B cell (primary cell): Measurements from ENCODE around the gene SLC2A13. TPM values are rescaled to one million over a fixed set of nuclear protein-coding genes. Genes with fewer than 3 reads are reported as not detected.

Experiments used
- ATAC-seq: fragments of 200-7000 bp; cut with Tn5 transposase; one replicate; pipeline ENCODE4 v1.10.0; 2021; ENCODE audit warnings: low read depth, mild to moderate bottlenecking, moderate number of reproducible peaks, moderate library complexity
- CTCF ChIA-PET: fragments of 350-600 bp; sonication (Branson Sonifier 250); formaldehyde crosslinking; loops from one replicate; lab custom pipeline; 2021; ENCODE audit warnings: antibody characterized with exemption, inconsistent platforms; lab: Charles Lee
- POLR2A ChIA-PET: fragments of 350-600 bp; sonication (Branson Sonifier 250); formaldehyde crosslinking; loops from one replicate; lab custom pipeline; 2021; ENCODE audit warnings: antibody characterized with exemption; lab: Charles Lee
- DNase-seq: peaks from one replicate; pipeline ENCODE4 v3.0.0; 2013
- H2AFZ ChIP-seq: 2 replicates; pipeline ENCODE4 v1.6.1; 2012; ENCODE audit warnings: mild to moderate bottlenecking, low read depth, low read length; ENCODE audit not compliant: insufficient read depth, poor library complexity, severe bottlenecking
- H3K27ac ChIP-seq, 2 donors: 1 replicate in 1 of 2; 2 replicates in 1 of 2; pipeline ENCODE4 v1.5.1; 2012 to 2013; ENCODE audit warnings: low read length in 2 of 2, mild to moderate bottlenecking in 2 of 2, moderate library complexity in 1 of 2
- H3K27me3 ChIP-seq, 4 experiments: fragments of 200-600 bp in 1 of 4; sonication (generic) in 1 of 4; replicated peaks in 1 of 4; 1 replicate in 2 of 4; 2 replicates in 2 of 4; pipeline versions ENCODE4 v1.6.1 to v1.7.0; 2013 to 2016; ENCODE audit warnings: low read length in 3 of 4, mild to moderate bottlenecking in 2 of 4, mixed read lengths in 1 of 4, moderate library complexity in 1 of 4; ENCODE audit not compliant: insufficient read depth in 4 of 4, control insufficient read depth in 3 of 4; ENCODE audit errors: control extremely low read depth in 1 of 4
- H3K36me3 ChIP-seq, 2 experiments: replicated peaks in 1 of 2; 1 replicate in 1 of 2; 2 replicates in 1 of 2; pipeline versions ENCODE4 v1.6.1 to v1.7.1; 2013; ENCODE audit warnings: low read length in 1 of 2; ENCODE audit not compliant: insufficient read depth in 2 of 2, control insufficient read depth in 1 of 2; ENCODE audit errors: control extremely low read depth in 1 of 2, extremely low read depth in 1 of 2
- H3K4me1 ChIP-seq, 2 donors: fragments of 200-600 bp in 1 of 2; sonication (generic) in 1 of 2; 1 replicate in 1 of 2; 2 replicates in 1 of 2; pipeline versions ENCODE4 v1.5.1 to v1.6.1; 2013 to 2017; ENCODE audit warnings: low read length in 2 of 2; ENCODE audit not compliant: control insufficient read depth in 2 of 2, insufficient read depth in 2 of 2
- H3K4me2 ChIP-seq: replicated peaks from 2 replicates; pipeline ENCODE3; 2012; ENCODE audit warnings: mild to moderate bottlenecking, low read depth, low read length; ENCODE audit not compliant: poor library complexity, severe bottlenecking
- H3K4me3 ChIP-seq, 5 experiments: fragments of 200-600 bp in 1 of 5; sonication (generic) in 1 of 5; 1 replicate in 3 of 5; 2 replicates in 2 of 5; pipeline versions ENCODE4 v1.5.1 to v1.7.0; 2011 to 2016; ENCODE audit warnings: low read length in 4 of 5, mild to moderate bottlenecking in 4 of 5, low read depth in 2 of 5, control low read depth in 1 of 5, moderate library complexity in 1 of 5; ENCODE audit not compliant: insufficient read depth in 1 of 5; ENCODE audit errors: control extremely low read depth in 1 of 5, extremely low read depth in 1 of 5
- H3K79me2 ChIP-seq: fragments of 200-600 bp; sonication (generic); one replicate; pipeline ENCODE4 v1.6.0; 2016; ENCODE audit warnings: low read length; ENCODE audit not compliant: control insufficient read depth, insufficient read depth
- H3K9ac ChIP-seq: fragments of 200-600 bp; sonication (generic); 2 replicates; pipeline ENCODE4 v1.6.1; 2017; ENCODE audit warnings: mild to moderate bottlenecking, low read length, moderate library complexity
- H3K9me3 ChIP-seq, 3 donors: one replicate each; pipeline versions ENCODE4 v1.6.1 to v1.7.1; 2013; ENCODE audit warnings: low read length in 2 of 3; ENCODE audit not compliant: control insufficient read depth in 2 of 3, insufficient read depth in 1 of 3; ENCODE audit errors: control extremely low read depth in 1 of 3
- H4K20me1 ChIP-seq: 2 replicates; pipeline ENCODE4 v1.6.0; 2012; ENCODE audit warnings: mild to moderate bottlenecking, low read length; ENCODE audit not compliant: insufficient read depth, control insufficient read depth, poor library complexity, severe bottlenecking
- H3K27ac Mint-ChIP-seq: one replicate; pipeline ENCODE4 v1.8.0; 2021; ENCODE audit warnings: mixed read lengths
- H3K27me3 Mint-ChIP-seq: one replicate; pipeline ENCODE4 v1.8.0; 2021; ENCODE audit warnings: mixed read lengths
- H3K4me1 Mint-ChIP-seq: one replicate; pipeline ENCODE4 v1.8.0; 2021; ENCODE audit warnings: mixed read lengths
- H3K4me3 Mint-ChIP-seq: one replicate; pipeline ENCODE4 v1.8.0; 2021; ENCODE audit warnings: mixed read lengths
- H3K9me3 Mint-ChIP-seq: one replicate; pipeline ENCODE4 v1.8.0; 2022; ENCODE audit warnings: mixed read lengths; ENCODE audit not compliant: insufficient read depth
- EZH2 ChIP-seq: IDR thresholded peaks from 2 replicates; pipeline ENCODE4 v1.6.1; 2012; ENCODE audit warnings: borderline replicate concordance, low read depth, mild to moderate bottlenecking, moderate library complexity, low read length; ENCODE audit not compliant: insufficient read depth, poor library complexity, severe bottlenecking
- WGBS: methylation state at CpG from one replicate; pipeline ENCODE4 v1.1.5; 2013; ENCODE audit warnings: missing lambda C conversion rate; ENCODE audit not compliant: insufficient coverage; 5-methylcytosine and 5-hydroxymethylcytosine counted together
- intact Hi-C: fragments of 100-400 bp; cut with micrococcal nuclease; formaldehyde crosslinking; loops from one replicate; pipeline ENCODE4 v1.10.0; 2022
- polyA plus RNA-seq: library from polyadenylated mRNA; depleted of rRNA; stranded (reverse); fragments of >200 nt; gene quantifications from 2 replicates; pipeline ENCODE4 v1.2.3, GENCODE V29; 2012
- total RNA-seq, 2 donors: library from RNA; stranded (reverse); fragments of 120-200 nt in 1 of 2; gene quantifications; 1 replicate in 1 of 2; 2 replicates in 1 of 2; pipeline versions ENCODE4 v1.2.3 to v1.2.4, GENCODE V29; 2013 to 2022
- TF ChIP-seq, protein P1 (sequence below): fragments of 200-600 bp; IDR thresholded peaks from one replicate; pipeline ENCODE4 v1.8.0; 2022; ENCODE audit warnings: antibody characterized with exemption, mild to moderate bottlenecking

The SLC2A13 gene
- total and polyA plus RNA-seq, 2 donors (not counting 1 experiment from before 2014, with no cell fraction given) = 2.1 to 8.6 TPM

DNA sequence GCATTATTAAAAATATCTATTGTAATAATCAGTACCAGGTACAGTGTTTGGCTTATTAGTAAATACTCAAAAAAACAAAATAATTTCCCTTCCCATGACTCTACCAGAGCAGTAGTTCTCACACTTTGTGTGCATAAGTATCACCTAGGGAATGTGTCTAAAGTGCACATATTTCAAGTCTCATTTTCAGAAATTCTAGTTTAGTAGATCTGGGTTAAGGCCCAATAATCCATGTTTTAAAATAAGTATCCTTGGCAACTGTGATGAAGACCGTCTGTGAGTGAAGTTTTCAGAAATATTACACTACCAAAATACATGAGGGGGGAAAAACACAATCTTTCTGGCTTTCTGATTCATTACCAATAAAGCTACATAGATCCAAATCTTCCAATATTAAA lies 237.6 kb downstream of the SLC2A13 start:
- TF ChIP-seq EZH2 = no peak
- TF ChIP-seq, protein P1, sequence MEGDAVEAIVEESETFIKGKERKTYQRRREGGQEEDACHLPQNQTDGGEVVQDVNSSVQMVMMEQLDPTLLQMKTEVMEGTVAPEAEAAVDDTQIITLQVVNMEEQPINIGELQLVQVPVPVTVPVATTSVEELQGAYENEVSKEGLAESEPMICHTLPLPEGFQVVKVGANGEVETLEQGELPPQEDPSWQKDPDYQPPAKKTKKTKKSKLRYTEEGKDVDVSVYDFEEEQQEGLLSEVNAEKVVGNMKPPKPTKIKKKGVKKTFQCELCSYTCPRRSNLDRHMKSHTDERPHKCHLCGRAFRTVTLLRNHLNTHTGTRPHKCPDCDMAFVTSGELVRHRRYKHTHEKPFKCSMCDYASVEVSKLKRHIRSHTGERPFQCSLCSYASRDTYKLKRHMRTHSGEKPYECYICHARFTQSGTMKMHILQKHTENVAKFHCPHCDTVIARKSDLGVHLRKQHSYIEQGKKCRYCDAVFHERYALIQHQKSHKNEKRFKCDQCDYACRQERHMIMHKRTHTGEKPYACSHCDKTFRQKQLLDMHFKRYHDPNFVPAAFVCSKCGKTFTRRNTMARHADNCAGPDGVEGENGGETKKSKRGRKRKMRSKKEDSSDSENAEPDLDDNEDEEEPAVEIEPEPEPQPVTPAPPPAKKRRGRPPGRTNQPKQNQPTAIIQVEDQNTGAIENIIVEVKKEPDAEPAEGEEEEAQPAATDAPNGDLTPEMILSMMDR = no peak
- ChIA-PET CTCF (no interaction called here), POLR2A (no interaction called here)
- H3K36me3 ChIP-seq = no peaks in the 10 kb centered on the region
- H3K27me3 ChIP-seq = no peaks in the 10 kb centered on the region
- DNase-seq (no peak), ATAC-seq (no peak)
- H3K4me2 ChIP-seq = no peak overlapping the region
- no peaks in the 10 kb centered on the region for H3K9me3 ChIP-seq
- no peaks in the 10 kb centered on the region for H4K20me1 ChIP-seq
- H3K27ac ChIP-seq = no peak overlapping the region
- no peaks in the 10 kb centered on the region for H3K4me1 Mint-ChIP-seq
- H3K4me3 ChIP-seq = no peak overlapping the region
- intact Hi-C loops = no loop called here
- no peaks in the 10 kb centered on the region for H3K79me2 ChIP-seq
- no peak overlapping the region for H3K9ac ChIP-seq
- H3K27me3 Mint-ChIP-seq = no peaks in the 10 kb centered on the region
- H2AFZ ChIP-seq = no peak overlapping the region
- WGBS = no CpG with 5 or more reads among the region's 1 CpG
- no peak overlapping the region for H3K4me3 Mint-ChIP-seq
- peaks cover 3% of the 10 kb centered on the region for H3K9me3 Mint-ChIP-seq
- no peaks in the 10 kb centered on the region for H3K4me1 ChIP-seq
- no peak overlapping the region for H3K27ac Mint-ChIP-seq

DNA sequence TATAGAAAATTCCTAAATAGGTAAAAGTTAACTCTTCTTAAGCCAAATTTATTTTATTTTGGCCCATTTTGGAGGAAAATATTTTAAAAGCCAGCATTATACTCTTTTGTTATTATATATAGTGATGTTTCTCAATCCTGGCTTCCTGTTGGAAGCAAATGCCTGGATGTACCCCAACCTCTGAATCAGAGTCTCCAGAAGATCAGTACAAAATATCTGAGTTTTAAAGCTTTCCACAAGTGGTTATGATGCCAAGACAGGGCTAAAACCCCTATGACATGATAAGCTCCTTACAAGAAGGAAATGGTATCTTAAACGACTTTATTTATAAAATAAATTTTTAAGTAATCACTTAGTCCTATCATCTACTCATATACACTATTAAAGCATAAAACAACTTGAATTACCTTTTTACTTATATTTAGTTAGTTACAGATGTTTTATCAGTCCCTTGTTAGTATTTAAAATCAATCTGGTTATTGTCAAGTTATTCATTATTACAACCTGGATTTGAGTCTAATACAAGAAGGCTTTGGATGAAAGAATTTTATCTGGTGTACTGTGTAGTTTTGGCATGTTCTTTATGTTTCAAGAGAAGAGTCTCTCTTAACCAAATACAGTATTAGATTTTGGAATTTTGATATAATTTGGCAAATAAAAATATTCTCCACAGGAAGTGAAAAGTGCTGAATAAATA lies 238.1 kb downstream of the SLC2A13 start:
- Mint-ChIP-seq H3K9me3 (peaks cover 3% of the 10 kb centered on the region), H3K27me3 (no peaks in the 10 kb centered on the region), H3K27ac (no peak overlapping the region), H3K4me1 (no peaks in the 10 kb centered on the region), H3K4me3 (no peak overlapping the region)
- H3K9me3 ChIP-seq = no peaks in the 10 kb centered on the region
- TF ChIP-seq EZH2 = no peak
- TF ChIP-seq, protein P1 = no peak
- H3K4me2 ChIP-seq = no peak overlapping the region
- no peak overlapping the region for H3K27ac ChIP-seq
- no peaks in the 10 kb centered on the region for H3K4me1 ChIP-seq
- DNase-seq (no peak), ATAC-seq (no peak)
- no peaks in the 10 kb centered on the region for H3K27me3 ChIP-seq
- H4K20me1 ChIP-seq = no peaks in the 10 kb centered on the region
- H3K79me2 ChIP-seq = no peaks in the 10 kb centered on the region
- no peak overlapping the region for H3K4me3 ChIP-seq
- ChIA-PET CTCF (no interaction called here), POLR2A (no interaction called here)
- no peaks in the 10 kb centered on the region for H3K36me3 ChIP-seq
- intact Hi-C loops = no loop called here
- WGBS = no CpG with 5 or more reads among the region's 1 CpG
- H3K9ac ChIP-seq = no peak overlapping the region
- H2AFZ ChIP-seq = no peak overlapping the region
